ES-I3 (cell line): ENCODE data around the gene RBM5.
"Not testable (repeated sequence)": the region's sequence is repeated elsewhere in the genome, so short reads cannot be mapped to it uniquely, and the experiment has no call there.

Source experiments
- H3K36me3 ChIP-seq: 2 replicates; pipeline ENCODE4 v1.6.1; 2013; ENCODE audit warnings: mild to moderate bottlenecking, low read length, control low read depth, moderate library complexity; ENCODE audit not compliant: insufficient read depth
- H3K4me1 ChIP-seq: 2 replicates; pipeline ENCODE4 v1.6.1; 2013; ENCODE audit warnings: mild to moderate bottlenecking, control low read depth, low read length; ENCODE audit not compliant: insufficient read depth
- H3K9ac ChIP-seq: 2 replicates; pipeline ENCODE4 v1.6.1; 2013; ENCODE audit warnings: low read depth, mild to moderate bottlenecking, low read length, moderate library complexity
- H3K9me3 ChIP-seq: 2 replicates; pipeline ENCODE4 v1.6.1; 2013; ENCODE audit warnings: mild to moderate bottlenecking, low read length, moderate library complexity; ENCODE audit not compliant: control insufficient read depth, insufficient read depth

Gene RBM5

DNA sequence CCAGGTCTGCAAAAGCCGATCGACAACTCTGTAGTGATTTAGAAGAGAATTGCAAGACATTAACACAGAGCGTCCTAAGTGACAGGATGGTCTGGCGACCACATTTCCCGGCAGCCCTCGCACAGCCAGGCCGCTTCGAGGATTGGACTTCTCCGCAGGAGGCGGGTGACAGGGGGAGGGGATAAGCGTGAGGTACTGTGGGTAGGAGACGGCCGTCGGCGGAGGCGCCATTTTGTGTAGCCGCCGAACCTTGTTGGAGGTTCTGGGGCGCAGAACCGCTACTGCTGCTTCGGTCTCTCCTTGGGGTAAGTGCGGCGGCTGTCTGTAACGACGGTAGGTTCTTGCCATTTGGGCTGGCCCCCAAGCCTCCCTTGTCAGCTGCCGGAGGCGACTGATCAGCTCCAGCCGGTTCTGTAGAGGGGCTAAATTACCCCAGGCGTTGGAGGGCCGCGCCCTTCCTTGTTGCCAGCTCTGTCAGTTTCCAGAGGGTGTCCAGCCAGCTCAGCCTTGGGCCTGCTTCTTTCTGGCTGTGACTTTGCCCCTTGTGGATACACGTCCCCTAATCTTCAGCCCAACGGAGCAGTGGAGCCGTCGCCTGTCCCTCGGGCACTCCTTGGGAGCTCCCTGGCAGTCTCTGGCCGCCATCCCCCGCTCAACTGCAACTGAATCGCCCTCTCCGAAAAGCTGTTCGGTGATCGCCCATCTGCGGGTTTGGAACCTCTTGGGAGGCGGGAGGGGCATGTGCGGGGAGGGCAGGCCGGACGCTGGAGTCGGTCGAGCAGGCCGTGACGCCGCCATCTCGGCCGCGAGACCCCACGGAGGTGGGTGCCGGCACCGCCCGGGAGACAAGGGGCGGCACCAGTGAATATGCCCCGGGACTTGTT, at the start of gene RBM5:
Gene RBM5 (plus strand): TSS at position 195 of the 884 bp plus-strand sequence. CDS start 1,516 bp downstream, outside the sequence.
- Histone ChIP-seq H3K36me3 (peaks cover 17% of the 10 kb centered on the region), H3K4me1 (peaks cover 6% of the 10 kb centered on the region), H3K9ac (peak within 1 kb of the TSS; percentile 99), H3K9me3 (no peaks in the 10 kb centered on the region; the same call in 1 of the 2 replicates)

DNA sequence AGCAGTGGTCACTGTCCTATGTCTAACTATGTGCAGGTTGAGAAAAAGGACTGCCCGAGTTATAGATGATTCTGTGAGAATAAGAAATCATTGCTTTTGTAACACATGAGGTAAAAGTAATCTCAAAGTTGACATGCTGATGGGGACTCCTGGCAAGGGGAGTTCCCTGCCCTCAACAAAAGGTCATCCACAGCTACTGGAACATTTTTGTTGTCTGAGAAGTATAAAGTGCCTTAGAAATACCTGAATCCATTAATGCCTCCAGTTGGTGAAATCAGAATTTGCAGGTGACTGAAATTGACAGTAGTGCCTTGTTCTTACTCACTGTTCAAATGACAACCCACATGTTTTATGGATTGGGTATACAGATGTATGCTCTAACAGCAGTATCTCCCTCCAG, 43.7 kb upstream of the RBM5 start:
- Histone ChIP-seq H3K9ac (no peak overlapping the region), H3K4me1 (no peaks in the 10 kb centered on the region; the same call in 1 of the 2 replicates), H3K36me3 (peaks cover 5% of the 10 kb centered on the region; the same call in 1 of the 2 replicates), H3K9me3 (no peaks in the 10 kb centered on the region)

DNA sequence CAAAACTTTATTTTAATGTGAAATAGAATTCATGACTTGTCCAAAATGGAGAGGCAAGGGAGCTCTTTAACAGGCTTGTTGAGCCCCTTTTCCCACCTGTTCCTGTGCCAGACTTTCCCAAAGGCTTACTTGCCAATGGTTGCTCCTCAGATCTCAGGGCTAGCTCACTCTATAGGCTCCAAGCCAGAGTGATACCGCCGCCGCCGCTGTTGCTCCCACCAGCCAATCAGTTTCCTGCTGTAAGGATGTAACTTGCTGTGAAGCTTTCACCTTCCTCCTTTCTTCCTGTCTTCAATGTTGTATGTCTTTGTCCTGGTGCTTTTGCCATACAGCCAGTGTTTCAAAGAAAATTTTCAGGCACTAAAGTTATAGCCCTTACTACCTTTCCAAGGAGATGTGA, 41.3 kb upstream of the RBM5 start:
- Histone ChIP-seq H3K4me1 (no peaks in the 10 kb centered on the region; the same call in 1 of the 2 replicates), H3K9ac (no peak overlapping the region), H3K36me3 (peaks cover 5% of the 10 kb centered on the region; the same call in 1 of the 2 replicates), H3K9me3 (no peaks in the 10 kb centered on the region)

- no peak overlapping the region for H3K9ac ChIP-seq
- peaks cover 5% of the 10 kb centered on the region; the same call in 1 of the 2 replicates for H3K36me3 ChIP-seq
- H3K9me3 ChIP-seq, result no peaks in the 10 kb centered on the region
- H3K4me1 ChIP-seq, result no peaks in the 10 kb centered on the region; the same call in 1 of the 2 replicates
Observed at GRCh38 chr3:50050361-50050760, 38.4 kb upstream of the RBM5 start.

GRCh38 chr3:50057756-50058155, 31.0 kb upstream of the RBM5 start:
- H3K36me3 ChIP-seq, result peaks cover 30% of the 10 kb centered on the region
- no peaks in the 10 kb centered on the region for H3K9me3 ChIP-seq
- no peaks in the 10 kb centered on the region for H3K4me1 ChIP-seq
- H3K9ac ChIP-seq, result no peak overlapping the region

- peaks cover 46% of the 10 kb centered on the region for H3K36me3 ChIP-seq
- H3K9ac ChIP-seq, result no peak overlapping the region
- H3K9me3 ChIP-seq, result no peaks in the 10 kb centered on the region
- no peaks in the 10 kb centered on the region for H3K4me1 ChIP-seq
Observed at GRCh38 chr3:50068134-50068533, 20.6 kb upstream of the RBM5 start.

- Histone ChIP-seq H3K36me3 (peaks cover 19% of the 10 kb centered on the region), H3K9ac (no peak overlapping the region), H3K4me1 (no peaks in the 10 kb centered on the region), H3K9me3 (no peaks in the 10 kb centered on the region)
Observed at GRCh38 chr3:50078091-50078490, 10.6 kb upstream of the RBM5 start.

GRCh38 chr3:50078622-50079021, 10.1 kb upstream of the RBM5 start:
- H3K9ac ChIP-seq, result no peak overlapping the region
- no peaks in the 10 kb centered on the region for H3K9me3 ChIP-seq
- H3K4me1 ChIP-seq, result no peaks in the 10 kb centered on the region
- H3K36me3 ChIP-seq, result peaks cover 15% of the 10 kb centered on the region

- H3K9ac ChIP-seq, H3K9me3 ChIP-seq, H3K4me1 ChIP-seq: not testable (repeated sequence)
Observed at GRCh38 chr3:50084951-50085350, 3.8 kb upstream of the RBM5 start.

GRCh38 chr3:50089609-50089945, 858 bp downstream of the RBM5 start:
- peak overlapping the region; percentile 99 for H3K9ac ChIP-seq
- no peaks in the 10 kb centered on the region; the same call in 1 of the 2 replicates for H3K9me3 ChIP-seq
- peaks cover 6% of the 10 kb centered on the region for H3K4me1 ChIP-seq
- H3K36me3 ChIP-seq, result peaks cover 22% of the 10 kb centered on the region

More at GRCh38 chr3:50084951-50085350, 3.8 kb upstream of the RBM5 start:
- H3K36me3 ChIP-seq, result not testable (repeated sequence)

DNA sequence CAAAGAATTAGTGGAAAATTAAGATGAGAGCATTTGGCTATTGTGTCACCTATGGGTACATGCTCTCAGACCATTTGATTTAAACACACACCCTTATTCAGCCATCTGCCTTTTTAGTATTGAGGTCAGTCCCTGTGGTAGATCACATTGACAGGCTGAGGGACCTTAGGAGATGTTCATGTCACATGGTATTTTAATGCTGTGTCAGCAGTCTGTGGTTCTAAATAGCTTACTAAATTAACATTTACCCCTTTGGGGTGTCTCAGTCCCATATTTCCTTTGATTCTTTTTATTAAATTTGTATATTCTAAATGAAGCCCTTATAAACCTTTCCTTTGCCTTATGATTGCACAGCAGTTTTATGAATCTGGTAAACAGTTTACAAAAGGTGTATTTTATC, 2.3 kb downstream of the RBM5 start:
- H3K9me3 ChIP-seq, result no peaks in the 10 kb centered on the region; the same call in 1 of the 2 replicates
- H3K4me1 ChIP-seq, result peaks cover 6% of the 10 kb centered on the region
- no peak overlapping the region for H3K9ac ChIP-seq
- H3K36me3 ChIP-seq, result peaks cover 34% of the 10 kb centered on the region

- Histone ChIP-seq H3K9me3 (no peaks in the 10 kb centered on the region), H3K4me1 (peaks cover 2% of the 10 kb centered on the region; the same call in 1 of the 2 replicates), H3K36me3 (peaks cover 44% of the 10 kb centered on the region), H3K9ac (no peak overlapping the region)
Observed at GRCh38 chr3:50095352-50095998, 6.8 kb downstream of the RBM5 start.

DNA sequence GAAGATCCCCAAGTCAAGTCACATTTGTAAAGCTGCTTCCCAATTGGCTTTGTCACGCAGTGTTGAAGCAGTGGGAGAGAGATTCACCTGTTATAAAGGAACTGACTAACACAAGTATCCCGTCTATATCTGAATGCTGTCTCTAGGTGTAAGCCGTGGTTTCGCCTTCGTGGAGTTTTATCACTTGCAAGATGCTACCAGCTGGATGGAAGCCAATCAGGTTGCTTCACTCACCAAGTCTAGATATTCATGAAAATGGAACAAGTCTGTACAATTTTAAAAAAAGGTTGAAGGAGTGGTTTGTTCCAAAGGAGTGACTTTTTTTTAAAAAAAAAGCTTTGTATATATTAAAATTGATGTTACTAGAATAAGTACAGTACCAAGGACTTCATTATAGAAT, 11.7 kb downstream of the RBM5 start:
- H3K36me3 ChIP-seq, result peaks cover 45% of the 10 kb centered on the region
- H3K9ac ChIP-seq, result no peak overlapping the region
- H3K9me3 ChIP-seq, result no peaks in the 10 kb centered on the region
- H3K4me1 ChIP-seq, result no peaks in the 10 kb centered on the region

GRCh38 chr3:50100956-50101845, 12.5 kb downstream of the RBM5 start:
- no peaks in the 10 kb centered on the region for H3K9me3 ChIP-seq
- no peaks in the 10 kb centered on the region for H3K4me1 ChIP-seq
- H3K36me3 ChIP-seq, result peaks cover 41% of the 10 kb centered on the region
- H3K9ac ChIP-seq, result no peak overlapping the region
